Peyer's patch (tissue), 4 donors: ENCODE measurements around the gene OIP5. TPM values are rescaled to one million over a fixed set of nuclear protein-coding genes. Genes with fewer than 3 reads are reported as not detected.

Source experiments
- DNase-seq, 3 donors: peaks; one replicate each; pipeline ENCODE4 v3.0.0-alpha.2; 2017 to 2019
- H3K27ac ChIP-seq, 4 donors: fragments of 200-600 bp; sonication (generic); one replicate each; pipeline ENCODE4 v1.5.1; 2016 to 2019
- H3K27me3 ChIP-seq, 2 donors: fragments of 200-600 bp; sonication (generic); one replicate each; pipeline ENCODE4 v1.5.1; 2019
- H3K36me3 ChIP-seq, 3 donors: fragments of 200-600 bp; sonication (generic); one replicate each; pipeline ENCODE4 v1.5.1; 2016 to 2019
- H3K4me1 ChIP-seq, 4 donors: fragments of 200-600 bp; sonication (generic); one replicate each; pipeline ENCODE4 v1.5.1; 2016 to 2019
- H3K4me3 ChIP-seq, 4 donors: fragments of 200-600 bp; sonication (generic); 1 replicate in 3 of 4; 2 replicates in 1 of 4; pipeline ENCODE4 v1.5.1; 2016 to 2019; ENCODE audit warnings: mild to moderate bottlenecking in 1 of 4
- H3K9me3 ChIP-seq, 4 donors: fragments of 200-600 bp; sonication (generic); one replicate each; pipeline ENCODE4 v1.5.1; 2016 to 2019; ENCODE audit warnings: mild to moderate bottlenecking in 1 of 4
- POLR2A ChIP-seq, 2 donors: fragments of 450-650 bp; IDR thresholded peaks; one replicate each; pipeline ENCODE4 v1.5.1; 2017; ENCODE audit warnings: antibody characterized with exemption in 2 of 2, mild to moderate bottlenecking in 2 of 2, moderate library complexity in 2 of 2
- total RNA-seq, 4 donors: library from RNA; depleted of rRNA; stranded (reverse); fragments of >200 nt; gene quantifications; one replicate each; pipeline ENCODE4 v1.1.0, GENCODE V29; 2016
- TF ChIP-seq, protein P1 (sequence below), 6 experiments: fragments of 450-650 bp in 4 of 6; fragments of 200-600 bp in 2 of 6; sonication (generic) in 1 of 6; IDR thresholded peaks; one replicate each; pipeline ENCODE4 v1.5.1; 2017 to 2019; ENCODE audit warnings: antibody characterized with exemption in 6 of 6, mild to moderate bottlenecking in 3 of 6, moderate library complexity in 1 of 6

OIP5 gene
- total RNA-seq, 4 donors from 2014 or later = 1.0 to 1.9 TPM; not detected in 2

DNA sequence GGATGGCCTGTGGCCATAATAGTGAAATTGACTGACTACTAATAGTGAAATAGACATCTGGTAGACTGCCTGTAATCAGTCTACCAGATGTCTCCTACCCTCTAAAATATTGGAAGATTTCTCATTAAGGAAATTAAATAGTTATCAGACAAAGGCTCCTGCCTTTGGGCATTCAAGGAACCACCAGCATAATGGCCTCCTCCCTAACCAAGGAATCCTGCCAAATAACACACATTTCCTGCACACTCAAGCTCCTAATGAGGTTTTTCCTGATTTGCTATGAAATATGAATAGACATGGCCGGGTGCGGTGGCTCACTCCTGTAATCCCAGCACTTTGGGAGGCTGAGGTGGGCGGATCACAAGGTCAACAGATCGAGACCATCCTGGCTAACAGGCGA is 14.8 kb upstream of the OIP5 start:
- H3K27me3 ChIP-seq = no peaks in the 10 kb centered on the region
- H3K27ac ChIP-seq = no peak overlapping the region
- no peaks in the 10 kb centered on the region for H3K4me1 ChIP-seq
- no peaks in the 10 kb centered on the region for H3K36me3 ChIP-seq
- no peak for TF ChIP-seq POLR2A (IDR thresholded peaks at IDR 0.05)
- TF ChIP-seq, protein P1, sequence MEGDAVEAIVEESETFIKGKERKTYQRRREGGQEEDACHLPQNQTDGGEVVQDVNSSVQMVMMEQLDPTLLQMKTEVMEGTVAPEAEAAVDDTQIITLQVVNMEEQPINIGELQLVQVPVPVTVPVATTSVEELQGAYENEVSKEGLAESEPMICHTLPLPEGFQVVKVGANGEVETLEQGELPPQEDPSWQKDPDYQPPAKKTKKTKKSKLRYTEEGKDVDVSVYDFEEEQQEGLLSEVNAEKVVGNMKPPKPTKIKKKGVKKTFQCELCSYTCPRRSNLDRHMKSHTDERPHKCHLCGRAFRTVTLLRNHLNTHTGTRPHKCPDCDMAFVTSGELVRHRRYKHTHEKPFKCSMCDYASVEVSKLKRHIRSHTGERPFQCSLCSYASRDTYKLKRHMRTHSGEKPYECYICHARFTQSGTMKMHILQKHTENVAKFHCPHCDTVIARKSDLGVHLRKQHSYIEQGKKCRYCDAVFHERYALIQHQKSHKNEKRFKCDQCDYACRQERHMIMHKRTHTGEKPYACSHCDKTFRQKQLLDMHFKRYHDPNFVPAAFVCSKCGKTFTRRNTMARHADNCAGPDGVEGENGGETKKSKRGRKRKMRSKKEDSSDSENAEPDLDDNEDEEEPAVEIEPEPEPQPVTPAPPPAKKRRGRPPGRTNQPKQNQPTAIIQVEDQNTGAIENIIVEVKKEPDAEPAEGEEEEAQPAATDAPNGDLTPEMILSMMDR (IDR thresholded peaks at IDR 0.05) = no peak
- no peak overlapping the region for H3K4me3 ChIP-seq
- DNase-seq = no peak
- no peaks in the 10 kb centered on the region for H3K9me3 ChIP-seq

DNA sequence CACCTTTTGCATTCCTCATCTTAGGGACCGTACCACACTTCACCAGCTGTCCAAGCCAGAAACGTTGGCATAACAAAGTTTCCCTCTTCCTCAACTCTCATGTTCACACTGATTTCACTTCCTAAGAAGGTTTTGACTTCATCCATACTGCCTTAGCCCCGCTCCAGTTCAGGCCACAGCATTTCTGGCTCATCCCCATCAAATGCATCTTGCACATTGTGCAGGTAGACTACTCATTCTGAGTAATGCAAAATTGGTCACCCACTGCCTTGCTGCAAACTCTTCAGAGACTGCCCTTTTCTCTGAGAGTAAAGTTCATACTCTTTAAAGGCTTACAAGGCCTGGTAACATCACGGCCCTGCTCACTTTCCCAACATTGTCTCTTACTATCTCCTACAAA is 9.1 kb upstream of the OIP5 start:
- H3K9me3 ChIP-seq = no peaks in the 10 kb centered on the region
- H3K4me3 ChIP-seq = no peak overlapping the region
- no peaks in the 10 kb centered on the region for H3K27me3 ChIP-seq
- H3K27ac ChIP-seq = no peak overlapping the region
- no peaks in the 10 kb centered on the region for H3K36me3 ChIP-seq
- no peaks in the 10 kb centered on the region for H3K4me1 ChIP-seq
- TF ChIP-seq POLR2A (IDR thresholded peaks at IDR 0.05) = no peak
- TF ChIP-seq, protein P1 (IDR thresholded peaks at IDR 0.05) = no peak
- no peak for DNase-seq

GRCh38 chr15:41340189-41340695 is 7.9 kb upstream of the OIP5 start:
- Histone ChIP-seq H3K4me1 (no peaks in the 10 kb centered on the region), H3K9me3 (no peaks in the 10 kb centered on the region), H3K27me3 (no peaks in the 10 kb centered on the region), H3K36me3 (no peaks in the 10 kb centered on the region), H3K4me3 (no peak overlapping the region), H3K27ac (no peak overlapping the region)
- DNase-seq = peak in 1 of 3 donors; percentile 54
- TF ChIP-seq, protein P1 (IDR thresholded peaks at IDR 0.05) = no peak
- no peak for TF ChIP-seq POLR2A (IDR thresholded peaks at IDR 0.05)

DNA sequence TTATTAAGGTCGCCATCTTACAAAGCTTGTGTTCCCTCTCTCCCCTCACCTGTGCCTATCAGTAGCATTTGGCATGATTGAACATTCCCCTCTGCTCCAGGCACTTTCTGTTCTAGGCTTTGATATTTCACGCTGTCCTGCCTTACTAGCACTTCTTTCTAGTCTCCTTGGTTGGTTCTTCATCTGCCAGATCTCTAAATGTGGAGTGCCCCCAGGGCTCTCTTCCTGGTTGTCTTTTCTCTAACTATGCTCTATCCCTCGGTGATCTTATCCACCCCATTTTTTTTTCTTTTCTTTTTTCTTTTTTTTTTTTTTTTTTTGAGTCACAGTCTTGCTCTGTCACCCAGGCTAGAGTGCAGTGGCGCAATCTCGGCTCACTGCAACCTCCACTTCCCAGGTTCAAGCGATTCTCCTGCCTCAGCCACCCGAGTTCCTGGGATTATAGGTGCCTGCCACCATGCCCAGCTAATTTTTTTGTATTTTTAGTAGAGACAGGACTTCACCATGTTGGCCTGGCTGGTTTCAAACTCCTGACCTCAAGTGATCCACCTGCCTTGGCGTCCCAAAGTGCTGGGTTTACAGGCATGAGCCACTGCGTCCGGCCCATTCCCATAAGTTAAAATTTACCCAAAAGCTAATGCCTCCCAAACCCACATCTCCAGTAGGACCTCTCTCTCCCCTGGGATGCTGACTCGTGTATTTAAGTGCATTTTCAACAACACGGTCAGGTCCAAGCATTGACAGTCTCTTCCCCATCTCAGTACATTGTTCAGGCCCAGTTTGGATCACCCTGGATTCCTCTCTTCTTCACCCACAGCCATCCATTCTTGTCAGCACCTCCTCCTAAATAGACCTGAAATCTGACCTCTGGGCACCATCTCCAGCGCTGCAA is 5.5 kb upstream of the OIP5 start:
- Histone ChIP-seq H3K36me3 (no peaks in the 10 kb centered on the region), H3K4me1 (peaks cover 0 to 4% (median 0%) of the 10 kb centered on the region in 4 donors), H3K27me3 (no peaks in the 10 kb centered on the region), H3K4me3 (no peak overlapping the region), H3K27ac (no peak overlapping the region), H3K9me3 (no peaks in the 10 kb centered on the region)
- no peak for TF ChIP-seq POLR2A (IDR thresholded peaks at IDR 0.05)
- TF ChIP-seq, protein P1 (IDR thresholded peaks at IDR 0.05) = no peak
- no peak for DNase-seq

GRCh38 chr15:41337047-41337446 is 4.7 kb upstream of the OIP5 start:
- no peak for DNase-seq
- H3K27ac ChIP-seq = no peak overlapping the region
- H3K4me3 ChIP-seq = no peak overlapping the region
- peaks cover 0 to 4% (median under 1%) of the 10 kb centered on the region in 4 donors for H3K4me1 ChIP-seq
- TF ChIP-seq POLR2A (IDR thresholded peaks at IDR 0.05) = no peak
- TF ChIP-seq, protein P1 (IDR thresholded peaks at IDR 0.05) = no peak
- no peaks in the 10 kb centered on the region for H3K36me3 ChIP-seq
- no peaks in the 10 kb centered on the region for H3K27me3 ChIP-seq
- H3K9me3 ChIP-seq = no peaks in the 10 kb centered on the region
